HS-5 (cell line): Measurements from ENCODE around the gene PHRF1.

Source experiments
- DNase-seq: peaks from one replicate; pipeline ENCODE4 v3.0.0-alpha.2; 2012; ENCODE audit warnings: low read depth

Gene PHRF1

DNA sequence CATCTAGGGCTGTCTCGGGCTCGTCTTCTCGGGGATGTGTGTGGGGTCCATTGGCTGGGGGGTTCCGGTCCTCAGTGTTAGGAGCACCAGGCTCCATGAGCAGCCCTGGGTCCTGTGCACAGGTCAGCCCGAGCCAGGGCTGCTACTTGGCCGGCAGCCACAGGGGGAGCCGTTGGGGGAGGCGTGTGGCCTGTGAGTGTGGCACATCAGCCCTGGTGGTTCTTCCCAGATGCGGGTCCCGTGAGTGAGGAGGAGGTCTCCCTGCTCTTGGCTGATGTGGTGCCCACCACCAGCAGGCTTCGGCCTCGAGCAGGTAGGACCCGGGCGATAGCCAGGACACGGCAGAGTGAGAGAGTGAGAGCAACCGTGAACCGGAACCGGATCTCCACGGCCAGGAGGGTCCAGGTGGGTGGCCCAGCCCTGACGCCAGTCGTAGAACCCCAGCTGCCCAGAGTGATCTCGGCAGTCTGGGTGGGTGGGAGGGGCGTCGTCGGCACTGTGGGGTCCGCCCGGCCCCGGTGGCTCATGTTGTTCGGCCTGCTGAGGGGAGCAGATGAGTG, 21.0 kb downstream of the PHRF1 start:
- no peak for DNase-seq

DNA sequence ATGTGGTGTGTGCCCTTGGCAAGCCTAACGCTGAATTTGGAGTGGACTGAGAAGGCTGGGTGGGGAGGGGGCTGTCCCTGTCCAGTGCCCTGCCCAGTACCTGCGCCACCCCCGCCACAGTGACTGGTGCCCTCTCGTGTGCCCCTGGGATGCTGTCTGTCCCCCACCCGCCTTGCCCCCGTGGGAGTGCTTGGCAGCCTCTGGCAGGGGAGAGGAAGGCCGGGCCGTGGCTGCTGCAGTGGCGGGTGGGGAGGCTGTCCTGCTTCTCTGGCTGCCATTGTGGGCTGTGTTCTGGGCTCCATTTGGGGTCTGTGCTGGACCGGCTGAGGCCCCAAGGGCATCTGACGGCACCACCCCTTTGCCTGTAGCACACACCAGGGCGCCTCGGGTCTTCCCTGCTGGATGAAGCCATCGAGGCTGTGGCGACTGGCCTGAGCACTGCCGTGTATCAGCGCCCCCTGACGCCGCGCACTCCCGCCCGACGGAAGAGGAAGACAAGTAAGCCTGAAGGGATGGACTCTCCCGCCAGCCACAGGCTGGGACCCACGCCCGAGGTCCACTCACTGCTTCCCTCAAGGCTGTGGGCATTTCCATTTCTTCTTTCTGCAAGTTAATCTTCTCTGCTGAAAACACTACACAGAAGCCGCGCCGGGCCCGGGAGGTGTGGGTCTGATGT, 21.9 kb downstream of the PHRF1 start:
- no peak for DNase-seq

DNA sequence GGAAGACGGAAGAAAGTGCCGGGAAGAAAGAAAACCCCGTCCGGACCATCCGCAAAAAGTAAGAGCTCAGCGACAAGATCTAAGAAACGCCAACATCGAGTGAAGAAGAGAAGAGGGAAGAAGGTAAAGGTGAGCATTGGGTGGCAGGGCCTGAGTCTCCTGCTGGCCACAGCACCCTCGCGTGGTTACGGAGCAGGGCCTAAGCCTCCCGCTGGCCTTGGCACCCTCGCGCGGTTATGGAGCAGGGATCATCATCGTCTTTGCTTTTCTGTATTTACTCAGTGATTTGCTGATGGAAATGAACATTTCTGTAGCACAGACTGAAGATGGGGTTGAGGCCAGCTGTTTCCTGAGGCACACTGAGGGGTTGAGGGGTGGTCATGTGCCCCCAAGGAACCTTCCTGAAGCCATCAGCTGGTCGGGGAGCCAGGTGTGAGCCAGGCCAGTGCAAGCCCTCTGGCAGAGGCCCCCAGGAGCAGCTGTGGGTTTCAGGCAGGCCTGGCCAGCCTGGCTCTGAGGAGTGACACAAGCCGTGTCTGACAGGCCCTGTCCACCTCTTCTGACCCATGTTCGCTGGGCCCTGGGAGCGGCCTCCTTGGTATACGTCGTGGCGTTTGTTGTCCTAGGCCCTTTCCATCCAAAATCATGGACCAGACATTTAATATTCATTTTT, 25.4 kb downstream of the PHRF1 start:
- DNase-seq: no peak

DNA sequence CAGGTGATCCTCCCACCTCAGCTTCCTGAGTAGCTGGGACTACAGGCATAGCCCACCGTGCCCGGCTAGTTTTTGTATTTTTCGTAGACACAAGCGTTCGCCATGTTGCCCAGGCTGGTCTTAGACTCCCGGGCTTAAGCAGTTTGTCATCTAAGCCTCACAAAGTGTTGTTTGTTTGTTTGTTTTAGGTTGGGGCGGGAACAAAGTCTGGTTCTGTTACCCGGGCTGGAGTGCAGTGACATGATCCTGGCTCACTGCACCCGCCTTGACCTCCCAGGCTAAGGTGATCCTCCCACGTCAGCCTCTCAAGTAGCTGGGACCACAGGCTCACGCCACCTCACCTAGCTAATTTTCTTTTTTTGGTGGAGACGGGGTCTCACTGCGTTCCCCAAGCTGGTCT, 26.9 kb downstream of the PHRF1 start:
- DNase-seq: no peak

DNA sequence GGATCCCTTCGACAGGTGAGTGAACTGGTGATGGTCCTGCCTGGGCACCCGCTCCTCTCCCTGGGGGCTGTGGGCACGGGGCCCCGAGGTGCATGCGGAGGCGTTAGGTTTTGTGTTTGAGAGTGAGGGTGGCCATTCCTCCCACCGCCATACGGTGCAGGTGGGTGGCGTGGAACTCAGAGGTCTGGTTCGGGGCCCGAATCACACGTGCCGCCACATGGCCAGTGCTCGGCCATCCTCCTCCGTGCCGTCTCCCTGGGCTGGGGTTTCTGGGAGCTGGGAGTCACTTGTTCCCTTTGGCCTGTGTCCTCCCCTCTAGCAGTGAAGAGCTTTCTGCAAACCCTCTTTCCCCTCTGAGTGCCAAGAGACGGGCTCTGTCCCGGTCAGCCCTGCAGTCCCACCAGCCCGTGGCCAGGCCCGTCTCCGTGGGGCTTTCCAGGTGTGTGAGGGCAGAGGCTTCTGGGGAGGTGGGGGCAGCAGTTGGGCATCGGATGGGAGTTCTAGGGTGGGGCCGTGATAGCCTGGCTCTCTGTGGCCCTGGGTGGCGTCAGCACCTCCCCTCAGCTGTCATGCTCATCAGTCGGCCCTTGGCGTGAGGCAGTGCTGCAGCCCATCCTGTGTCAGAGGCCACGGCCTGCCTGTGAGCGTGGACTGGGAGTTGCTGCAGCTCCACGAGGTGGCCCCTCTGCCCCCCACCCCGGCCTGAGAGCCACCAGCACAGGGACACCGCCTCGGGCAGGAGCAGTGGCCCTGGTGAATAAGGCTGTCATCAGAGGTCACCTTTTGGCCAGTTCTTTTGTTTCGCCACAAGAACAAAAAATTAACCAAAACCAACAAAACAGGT, 29.2 kb downstream of the PHRF1 start:
- no peak for DNase-seq

DNA sequence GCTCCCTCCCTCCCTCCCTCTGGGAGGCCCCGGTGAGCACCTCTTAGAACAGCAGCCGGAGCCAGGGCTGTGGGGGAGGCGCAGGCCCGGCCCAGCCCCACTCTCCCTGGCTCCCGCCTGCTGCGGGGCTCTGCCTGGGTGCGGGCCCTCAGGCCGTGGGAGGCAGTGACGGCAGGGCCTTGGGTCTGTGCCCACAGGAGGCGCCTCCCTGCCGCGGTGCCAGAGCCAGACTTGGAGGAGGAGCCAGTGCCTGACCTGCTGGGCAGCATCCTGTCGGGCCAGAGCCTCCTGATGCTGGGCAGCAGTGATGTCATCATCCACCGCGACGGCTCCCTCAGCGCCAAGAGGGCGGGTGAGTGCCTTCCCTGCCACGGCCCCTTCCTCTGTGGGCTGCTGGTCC, 30.0 kb downstream of the PHRF1 start:
- DNase-seq: no peak

DNA sequence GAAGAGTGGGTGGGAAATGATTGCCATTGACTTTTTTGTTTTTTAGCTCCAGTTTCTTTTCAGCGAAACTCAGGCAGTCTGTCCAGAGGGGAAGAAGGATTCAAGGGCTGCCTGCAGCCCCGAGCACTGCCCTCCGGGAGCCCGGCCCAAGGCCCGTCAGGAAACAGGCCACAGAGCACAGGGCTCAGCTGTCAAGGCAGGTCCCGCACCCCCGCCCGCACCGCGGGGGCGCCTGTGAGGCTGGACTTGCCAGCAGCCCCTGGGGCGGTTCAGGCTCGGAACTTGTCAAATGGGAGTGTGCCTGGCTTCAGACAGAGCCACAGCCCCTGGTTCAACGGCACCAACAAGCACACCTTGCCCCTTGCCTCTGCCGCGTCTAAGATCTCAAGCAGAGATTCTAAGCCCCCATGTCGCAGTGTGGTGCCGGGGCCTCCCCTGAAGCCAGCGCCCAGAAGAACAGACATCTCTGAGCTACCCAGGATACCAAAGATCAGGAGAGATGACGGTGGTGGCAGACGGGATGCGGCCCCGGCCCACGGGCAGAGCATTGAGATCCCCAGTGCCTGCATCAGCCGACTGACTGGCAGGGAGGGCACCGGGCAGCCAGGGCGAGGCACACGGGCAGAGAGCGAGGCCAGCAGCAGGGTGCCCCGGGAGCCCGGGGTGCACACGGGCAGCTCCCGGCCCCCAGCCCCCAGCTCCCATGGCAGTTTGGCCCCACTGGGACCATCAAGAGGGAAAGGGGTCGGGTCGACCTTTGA, 30.9 kb downstream of the PHRF1 start:
- DNase-seq: no peak

DNA sequence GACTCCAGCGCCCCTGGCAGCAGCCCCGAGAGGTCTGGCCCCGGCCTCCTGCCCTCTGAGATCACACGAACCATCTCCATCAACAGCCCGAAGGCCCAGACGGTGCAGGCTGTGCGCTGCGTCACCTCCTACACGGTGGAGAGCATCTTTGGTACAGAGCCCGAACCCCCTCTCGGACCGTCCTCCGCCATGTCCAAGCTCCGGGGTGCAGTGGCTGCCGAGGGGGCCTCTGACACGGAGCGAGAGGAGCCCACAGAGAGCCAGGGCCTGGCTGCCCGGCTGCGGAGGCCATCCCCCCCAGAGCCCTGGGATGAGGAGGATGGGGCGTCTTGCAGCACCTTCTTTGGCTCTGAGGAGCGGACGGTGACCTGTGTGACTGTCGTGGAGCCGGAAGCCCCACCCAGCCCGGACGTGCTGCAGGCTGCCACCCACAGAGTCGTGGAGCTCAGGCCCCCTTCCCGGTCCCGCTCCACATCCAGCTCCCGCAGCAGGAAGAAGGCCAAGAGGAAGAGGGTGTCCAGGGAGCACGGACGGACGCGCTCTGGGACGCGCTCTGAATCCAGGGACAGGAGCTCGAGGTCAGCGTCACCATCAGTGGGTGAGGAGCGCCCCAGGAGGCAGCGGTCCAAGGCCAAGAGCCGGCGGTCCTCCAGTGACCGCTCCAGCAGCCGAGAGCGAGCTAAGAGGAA, 31.8 kb downstream of the PHRF1 start:
- no peak for DNase-seq

DNA sequence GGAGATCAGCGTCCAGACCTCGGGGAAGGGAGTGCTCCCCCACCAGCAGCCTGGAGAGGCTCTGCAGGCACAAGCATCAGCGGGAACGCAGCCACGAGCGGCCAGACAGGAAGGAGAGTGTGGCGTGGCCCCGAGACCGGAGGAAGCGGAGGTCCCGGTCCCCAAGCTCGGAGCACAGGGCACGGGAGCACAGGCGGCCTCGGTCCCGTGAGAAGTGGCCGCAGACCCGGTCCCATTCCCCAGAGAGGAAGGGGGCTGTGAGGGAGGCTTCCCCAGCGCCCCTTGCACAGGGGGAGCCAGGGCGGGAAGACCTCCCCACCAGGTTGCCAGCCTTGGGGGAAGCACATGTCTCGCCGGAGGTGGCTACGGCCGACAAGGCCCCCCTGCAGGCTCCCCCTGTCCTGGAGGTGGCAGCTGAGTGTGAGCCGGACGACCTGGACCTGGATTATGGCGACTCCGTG, 32.6 kb downstream of the PHRF1 start:
- DNase-seq: no peak

DNA sequence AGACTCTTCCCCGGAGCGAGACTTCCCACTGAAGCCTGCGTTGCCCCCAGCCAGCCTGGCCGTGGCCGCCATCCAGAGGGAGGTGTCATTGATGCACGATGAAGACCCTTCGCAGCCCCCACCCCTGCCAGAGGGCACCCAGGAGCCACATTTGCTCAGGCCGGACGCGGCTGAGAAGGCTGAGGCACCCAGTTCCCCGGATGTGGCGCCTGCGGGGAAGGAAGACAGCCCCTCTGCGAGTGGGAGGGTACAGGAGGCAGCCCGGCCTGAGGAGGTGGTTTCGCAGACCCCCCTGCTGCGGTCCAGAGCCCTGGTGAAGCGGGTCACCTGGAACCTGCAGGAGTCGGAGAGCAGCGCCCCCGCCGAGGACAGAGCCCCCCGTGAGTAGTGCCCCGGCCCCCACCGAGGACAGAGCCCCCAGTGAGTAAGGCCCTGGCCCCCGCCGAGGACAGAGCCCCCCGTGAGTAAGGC, 33.1 kb downstream of the PHRF1 start:
- DNase-seq: no peak

DNA sequence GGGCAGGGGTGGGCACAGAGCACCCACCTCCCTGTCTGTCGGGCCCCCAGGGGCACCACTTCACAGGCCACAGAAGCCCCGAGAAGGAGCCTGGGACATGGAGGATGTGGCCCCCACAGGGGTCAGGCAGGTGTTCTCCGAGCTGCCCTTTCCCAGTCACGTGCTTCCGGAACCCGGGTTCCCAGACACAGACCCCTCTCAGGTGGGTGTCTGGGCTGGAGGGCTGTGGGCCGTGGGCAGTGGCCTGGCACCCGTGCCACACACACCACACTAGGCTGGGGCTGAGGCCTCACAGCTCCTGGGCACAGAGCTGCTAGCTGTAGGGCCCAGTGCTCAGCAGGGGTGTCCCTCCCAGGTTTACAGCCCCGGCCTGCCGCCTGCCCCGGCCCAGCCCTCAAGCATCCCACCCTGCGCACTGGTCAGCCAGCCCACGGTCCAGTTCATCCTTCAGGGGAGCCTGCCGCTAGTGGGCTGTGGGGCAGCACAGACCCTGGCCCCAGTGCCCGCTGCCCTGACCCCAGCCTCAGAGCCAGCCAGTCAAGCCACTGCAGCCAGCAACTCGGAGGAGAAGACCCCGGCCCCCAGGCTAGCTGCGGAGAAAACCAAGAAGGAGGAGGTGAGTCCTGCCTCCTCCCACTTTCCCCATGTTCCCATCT, 34.0 kb downstream of the PHRF1 start:
- DNase-seq: no peak

DNA sequence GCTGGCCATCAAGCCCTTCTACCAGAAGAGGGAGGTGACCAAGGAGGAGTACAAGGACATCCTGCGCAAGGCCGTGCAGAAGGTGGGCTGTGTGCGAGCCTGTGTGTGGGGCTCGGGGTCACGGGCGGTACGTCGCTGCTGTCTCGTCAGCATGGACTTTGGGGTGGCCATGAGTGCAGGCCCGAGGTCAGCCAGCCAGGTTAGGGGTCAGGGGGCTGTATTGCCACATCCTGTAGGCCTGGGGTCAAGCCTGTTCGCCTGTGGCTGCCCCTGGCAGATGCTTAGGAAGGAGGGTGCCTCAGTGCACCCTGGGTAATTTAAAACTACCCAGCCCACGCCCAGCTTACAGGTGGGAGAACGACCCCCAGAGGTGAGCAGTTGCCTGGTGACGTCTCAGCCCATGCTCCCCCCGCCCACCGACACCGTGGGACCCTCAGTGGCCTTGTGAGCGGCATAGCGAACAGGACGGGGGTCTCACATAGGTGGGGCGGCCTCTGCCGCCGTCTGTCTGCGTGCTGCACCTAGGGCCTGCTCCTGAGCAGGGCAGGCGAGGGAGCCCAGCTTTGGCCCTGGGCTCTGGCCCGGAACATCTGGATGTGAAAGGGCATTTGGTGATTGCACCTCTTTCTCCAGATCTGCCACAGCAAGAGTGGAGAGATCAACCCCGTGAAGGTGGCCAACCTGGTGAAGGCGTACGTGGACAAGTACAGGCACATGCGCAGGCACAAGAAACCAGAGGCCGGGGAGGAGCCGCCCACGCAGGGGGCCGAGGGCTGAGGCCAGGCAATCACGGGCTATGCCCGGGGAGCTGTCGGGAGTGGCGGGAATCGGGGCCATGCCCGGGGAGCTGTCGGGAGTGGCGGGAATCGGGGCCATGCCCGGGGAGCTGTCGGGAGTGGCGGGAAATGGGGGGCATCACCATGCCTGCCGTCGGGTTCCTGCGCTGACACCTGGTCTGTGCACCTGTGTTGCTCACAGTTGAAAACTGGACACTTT, 35.0 kb downstream of the PHRF1 start:
- no peak for DNase-seq

DNA sequence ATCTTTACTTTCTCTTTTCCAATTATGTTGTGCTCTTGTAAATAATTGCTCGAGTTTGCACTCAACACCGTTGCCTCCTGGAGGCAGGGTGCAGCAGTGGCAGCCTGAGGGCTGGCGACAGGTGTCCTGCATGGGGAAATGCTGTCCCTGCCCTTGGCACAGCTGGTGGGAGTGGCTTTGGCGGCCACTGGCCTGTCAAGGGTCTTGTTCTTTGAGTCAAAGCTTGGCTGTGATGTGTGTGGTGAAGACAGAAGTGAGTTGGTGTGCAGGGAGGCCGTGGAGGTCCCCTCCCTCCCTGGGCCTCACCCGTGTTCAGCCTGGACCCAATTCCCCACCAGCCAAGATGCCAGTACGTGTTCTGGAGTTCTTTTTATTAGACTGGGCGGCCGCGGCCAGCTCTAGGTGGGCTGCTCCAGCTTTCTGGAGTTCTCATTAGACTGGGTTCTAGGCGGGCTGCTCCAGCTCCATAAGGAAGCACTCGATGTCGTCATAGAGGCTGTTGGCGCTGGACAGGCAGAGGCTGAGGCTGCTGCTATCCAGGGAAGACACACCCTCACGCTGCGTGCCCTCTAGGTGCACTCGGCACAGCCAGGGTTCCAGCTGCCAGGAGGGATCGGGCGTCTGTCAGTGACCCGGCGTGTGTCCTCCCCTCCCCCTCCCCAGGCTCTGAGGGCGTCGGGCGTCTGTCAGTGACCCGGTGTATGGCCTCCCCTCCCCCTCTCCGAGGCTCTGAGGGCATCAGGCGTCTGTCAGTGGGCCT, 36.1 kb downstream of the PHRF1 start:
- no peak for DNase-seq

DNA sequence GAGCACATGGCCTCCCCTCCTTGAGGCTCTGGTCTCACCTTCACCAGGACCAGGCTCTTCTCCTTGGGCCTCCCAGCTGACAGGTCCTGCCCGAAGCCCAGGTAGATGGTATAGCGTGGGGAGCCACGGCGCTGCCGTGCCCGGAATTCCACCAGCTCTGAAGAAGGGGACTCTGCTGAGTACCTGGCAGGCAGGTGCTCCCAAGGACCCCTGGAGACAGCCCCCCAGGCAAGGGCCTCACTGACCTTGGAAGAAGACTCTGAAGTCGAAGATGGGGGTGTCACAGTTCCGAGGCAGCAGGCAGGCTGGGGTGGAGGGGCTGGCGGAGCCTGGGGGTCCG, 36.7 kb downstream of the PHRF1 start:
- no peak for DNase-seq

DNA sequence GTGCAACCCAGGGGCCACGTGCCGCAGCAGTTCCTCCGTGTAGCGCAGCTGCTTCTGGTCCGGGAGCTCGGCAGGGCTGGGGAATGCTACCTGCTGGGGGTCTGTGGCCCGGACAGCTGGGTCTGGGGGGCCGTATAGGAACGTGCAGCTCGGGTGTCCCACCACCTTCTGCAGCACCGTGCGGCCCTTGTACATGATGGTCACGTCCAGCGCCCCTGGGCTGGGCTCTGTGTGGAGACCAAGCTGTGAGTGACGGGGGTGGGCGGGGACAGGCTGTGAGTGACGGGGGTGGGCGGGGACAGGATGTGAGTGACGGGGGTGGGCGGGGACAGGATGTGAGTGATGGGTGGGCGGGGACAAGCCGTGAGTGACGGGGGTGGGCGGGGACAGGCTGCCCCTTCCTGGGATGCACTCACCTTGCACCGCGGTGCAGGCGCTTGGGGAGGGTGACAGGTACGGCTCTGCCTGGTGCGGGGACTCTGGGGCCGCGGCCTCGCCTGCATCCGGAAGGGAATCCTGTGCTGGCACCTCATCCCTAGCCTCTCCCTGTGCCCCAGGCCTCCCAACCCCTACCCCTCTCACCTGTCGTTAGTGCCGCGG, 37.2 kb downstream of the PHRF1 start:
- DNase-seq: no peak

DNA sequence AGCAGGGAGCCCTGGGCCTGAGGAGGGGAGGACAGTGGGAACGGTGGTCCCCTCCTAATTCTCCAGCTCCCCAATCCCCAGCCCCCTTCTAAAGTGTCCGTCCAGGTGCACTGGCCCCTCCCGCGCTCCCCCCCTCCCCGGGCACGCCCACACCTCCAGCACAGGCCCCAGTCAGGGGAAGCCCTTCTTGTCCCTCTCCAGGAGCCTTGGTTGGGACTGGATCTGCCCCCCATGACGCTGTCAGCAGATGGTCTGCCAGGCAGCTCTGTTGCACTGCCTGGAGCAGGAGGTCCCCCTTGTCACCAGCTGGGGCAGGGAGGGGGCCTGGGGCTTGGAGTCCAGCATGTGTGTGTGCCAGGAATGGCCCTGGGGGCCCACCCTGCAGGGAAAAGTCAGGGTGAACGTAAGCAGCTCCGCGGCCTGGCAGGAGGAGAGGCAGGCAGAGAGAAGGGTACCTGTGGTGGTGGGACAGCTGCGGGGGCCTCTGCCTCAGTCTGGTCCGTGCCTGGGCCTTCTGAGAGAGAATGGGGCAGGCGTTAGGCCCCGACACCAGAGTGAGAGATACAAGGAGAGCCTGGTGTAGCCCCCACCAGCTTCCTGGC, 37.9 kb downstream of the PHRF1 start:
- DNase-seq: no peak

DNA sequence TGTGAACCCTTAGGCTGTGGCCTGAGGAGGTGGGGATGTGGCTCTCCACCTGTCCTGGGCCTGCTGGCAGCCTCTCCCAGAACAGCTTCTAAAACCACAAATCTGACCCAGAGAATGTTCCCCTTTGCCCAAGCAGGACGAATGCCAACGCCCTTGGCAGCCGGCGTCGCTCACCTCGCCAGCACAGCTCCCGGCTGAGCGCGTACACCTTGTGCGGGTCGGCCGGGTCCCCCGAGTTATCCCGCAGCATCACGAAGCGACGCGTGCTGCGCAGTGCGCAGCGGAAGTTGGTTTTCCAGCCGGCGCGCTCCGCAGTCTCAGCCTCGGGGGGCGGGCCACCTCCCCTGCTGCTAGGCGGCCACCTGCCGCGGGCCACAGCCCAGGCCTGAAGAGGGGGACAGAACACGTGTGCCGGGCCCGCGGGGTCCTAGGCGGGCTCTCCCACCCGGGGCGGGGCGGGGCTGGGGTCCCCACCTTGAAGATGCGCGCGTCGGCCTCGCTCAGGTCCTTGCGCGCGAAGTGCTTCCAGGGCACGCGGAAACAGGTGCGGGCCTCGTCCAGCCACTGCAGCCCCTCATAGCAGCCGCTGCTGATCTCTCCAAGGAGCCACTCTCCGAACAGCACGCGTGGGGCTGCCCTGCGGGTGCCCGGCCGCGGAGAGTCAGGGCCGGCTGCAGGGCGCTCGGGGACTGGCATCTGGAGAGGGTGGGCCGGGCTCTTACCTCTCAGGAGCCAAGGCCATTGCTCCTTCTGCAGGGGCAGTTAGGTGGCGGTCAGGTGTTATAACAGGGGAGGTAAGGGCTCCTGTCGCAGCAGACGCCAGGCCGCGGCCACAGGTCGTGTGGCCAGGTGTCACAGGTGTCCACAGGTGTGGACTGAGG, 38.6 kb downstream of the PHRF1 start:
- no peak for DNase-seq
